SIG-M5 treated with dmso at 0.1 percent for 504 hours (cell line): ENCODE results near the gene TEX11.
"Not testable (repeated sequence)": the region's sequence is repeated elsewhere in the genome, so short reads cannot be mapped to it uniquely, and the experiment has no call there.

ENCODE experiments used
- DNase-seq: peaks from one replicate; lab custom pipeline; 2025; ENCODE audit not compliant: unreplicated experiment; lab: John Stamatoyannopoulos, UW

Gene TEX11

GRCh38 chrX:70605352-70605751 lies 303.2 kb downstream of the TEX11 start:
- no peak for DNase-seq

GRCh38 chrX:70592091-70592490 lies 316.4 kb downstream of the TEX11 start:
- DNase-seq: no peak

- not testable (repeated sequence) for DNase-seq
These were observed 321.4 kb downstream of the TEX11 start for GRCh38 chrX:70587158-70587557.

GRCh38 chrX:70577442-70577841 lies 331.1 kb downstream of the TEX11 start:
- no peak for DNase-seq

GRCh38 chrX:70569922-70570576 lies 338.5 kb downstream of the TEX11 start:
- DNase-seq: not testable (repeated sequence)

- no peak for DNase-seq
These were observed 353.6 kb downstream of the TEX11 start for GRCh38 chrX:70554948-70555347.

- DNase-seq: no peak
These were observed 354.0 kb downstream of the TEX11 start for GRCh38 chrX:70554523-70554922.

GRCh38 chrX:70554081-70554480 lies 354.4 kb downstream of the TEX11 start:
- DNase-seq: peak; percentile 34

- DNase-seq: no peak
These were observed 355.0 kb downstream of the TEX11 start for GRCh38 chrX:70553516-70553915.

- peak; percentile 10 for DNase-seq
These were observed 356.3 kb downstream of the TEX11 start for GRCh38 chrX:70552130-70552704.

- DNase-seq: no peak
These were observed 359.1 kb downstream of the TEX11 start for GRCh38 chrX:70549429-70549828.

- no peak for DNase-seq
These were observed 373.3 kb downstream of the TEX11 start for GRCh38 chrX:70535198-70535597.

GRCh38 chrX:70527610-70528345 lies 380.7 kb downstream of the TEX11 start:
- no peak for DNase-seq

- no peak for DNase-seq
These were observed 381.5 kb downstream of the TEX11 start for GRCh38 chrX:70527053-70527452.

GRCh38 chrX:70525733-70526132 lies 382.8 kb downstream of the TEX11 start:
- DNase-seq: peak; percentile 12

GRCh38 chrX:70515692-70516091 lies 392.8 kb downstream of the TEX11 start:
- not testable (repeated sequence) for DNase-seq

- DNase-seq: not testable (repeated sequence)
These were observed 393.2 kb downstream of the TEX11 start for GRCh38 chrX:70515270-70515669.

- peak; percentile 4 for DNase-seq
These were observed 399.4 kb downstream of the TEX11 start for GRCh38 chrX:70509078-70509477.

- no peak for DNase-seq
These were observed 400.1 kb downstream of the TEX11 start for GRCh38 chrX:70508296-70508911.

- no peak for DNase-seq
These were observed 403.1 kb downstream of the TEX11 start for GRCh38 chrX:70505451-70505841.

- DNase-seq: no peak
These were observed 403.6 kb downstream of the TEX11 start for GRCh38 chrX:70504772-70505450.
